SHP77 (cell line): Measurements from ENCODE around the gene ZNF217.
"Not testable (repeated sequence)": the region's sequence is repeated elsewhere in the genome, so short reads cannot be mapped to it uniquely, and the experiment has no call there.

Experiments
- DNase-seq, 2 experiments: peaks; one replicate each; lab custom pipeline; 2025; lab: John Stamatoyannopoulos, UW

Gene ZNF217

GRCh38 chr20:53532654-53533312, 60.9 kb downstream of the ZNF217 start:
- not testable (repeated sequence) for DNase-seq

- no peak for DNase-seq
These were observed 63.2 kb downstream of the ZNF217 start for GRCh38 chr20:53530440-53530839.

GRCh38 chr20:53529658-53530057, 64.0 kb downstream of the ZNF217 start:
- DNase-seq: no peak

- no peak for DNase-seq
These were observed 66.4 kb downstream of the ZNF217 start for GRCh38 chr20:53527196-53527595.

- peak in 1 of 2 experiments; percentile 27 for DNase-seq
These were observed 68.9 kb downstream of the ZNF217 start for GRCh38 chr20:53524589-53525312.

- not testable (repeated sequence) for DNase-seq
These were observed 70.0 kb downstream of the ZNF217 start for GRCh38 chr20:53523615-53524014.

GRCh38 chr20:53522696-53523095, 70.9 kb downstream of the ZNF217 start:
- DNase-seq: no peak

GRCh38 chr20:53522026-53522425, 71.6 kb downstream of the ZNF217 start:
- no peak for DNase-seq

- not testable (repeated sequence) for DNase-seq
These were observed 72.2 kb downstream of the ZNF217 start for GRCh38 chr20:53521421-53521820.

GRCh38 chr20:53517146-53517545, 76.5 kb downstream of the ZNF217 start:
- DNase-seq: peak in 1 of 2 experiments; percentile 36
